ENCODE results near the gene FRAS1.
"Not testable (repeated sequence)": the region's sequence is repeated elsewhere in the genome, so short reads cannot be mapped to it uniquely, and the experiment has no call there.

Gene FRAS1

GRCh38 chr4:78267790-78268189 is 210.7 kb downstream of the FRAS1 start:
- DNase-seq (ENCODE audit: low read depth in 1 of 2, low spot score in 1 of 2), result no peak

GRCh38 chr4:78268597-78268996 is 211.5 kb downstream of the FRAS1 start:
- no peak for DNase-seq (ENCODE audit: low read depth in 1 of 2, low spot score in 1 of 2)

- DNase-seq (ENCODE audit: low read depth in 1 of 2, low spot score in 1 of 2), result not testable (repeated sequence)
These were observed 218.3 kb downstream of the FRAS1 start for GRCh38 chr4:78275450-78275849.

- no peak for DNase-seq (ENCODE audit: low read depth in 1 of 2, low spot score in 1 of 2)
These were observed 229.2 kb downstream of the FRAS1 start for GRCh38 chr4:78286281-78286680.

- no peak for DNase-seq (ENCODE audit: low read depth in 1 of 2, low spot score in 1 of 2)
These were observed 231.2 kb downstream of the FRAS1 start for GRCh38 chr4:78288327-78288726.

- no peak for DNase-seq (ENCODE audit: low read depth in 1 of 2, low spot score in 1 of 2)
These were observed 234.2 kb downstream of the FRAS1 start for GRCh38 chr4:78291277-78291676.

- DNase-seq (ENCODE audit: low read depth in 1 of 2, low spot score in 1 of 2), result no peak
These were observed 235.2 kb downstream of the FRAS1 start for GRCh38 chr4:78292341-78292740.

- DNase-seq (ENCODE audit: low read depth in 1 of 2, low spot score in 1 of 2), result no peak
These were observed 235.7 kb downstream of the FRAS1 start for GRCh38 chr4:78292856-78293255.

GRCh38 chr4:78293348-78293747 is 236.2 kb downstream of the FRAS1 start:
- DNase-seq (ENCODE audit: low read depth in 1 of 2, low spot score in 1 of 2), result no peak

GRCh38 chr4:78293821-78294301 is 236.7 kb downstream of the FRAS1 start:
- DNase-seq (ENCODE audit: low read depth in 1 of 2, low spot score in 1 of 2), result no peak

GRCh38 chr4:78296261-78296660 is 239.1 kb downstream of the FRAS1 start:
- no peak for DNase-seq (ENCODE audit: low read depth in 1 of 2, low spot score in 1 of 2)

- DNase-seq (ENCODE audit: low read depth in 1 of 2, low spot score in 1 of 2), result no peak
These were observed 240.1 kb downstream of the FRAS1 start for GRCh38 chr4:78297116-78297800.

GRCh38 chr4:78298618-78299017 is 241.5 kb downstream of the FRAS1 start:
- DNase-seq (ENCODE audit: low read depth in 1 of 2, low spot score in 1 of 2), result no peak

GRCh38 chr4:78299565-78299972 is 242.4 kb downstream of the FRAS1 start:
- DNase-seq (ENCODE audit: low read depth in 1 of 2, low spot score in 1 of 2), result no peak

- DNase-seq (ENCODE audit: low read depth in 1 of 2, low spot score in 1 of 2), result not testable (repeated sequence)
These were observed 250.1 kb downstream of the FRAS1 start for GRCh38 chr4:78307263-78307662.

- no peak for DNase-seq (ENCODE audit: low read depth in 1 of 2, low spot score in 1 of 2)
These were observed 251.4 kb downstream of the FRAS1 start for GRCh38 chr4:78308517-78308916.

GRCh38 chr4:78309352-78309751 is 252.2 kb downstream of the FRAS1 start:
- DNase-seq (ENCODE audit: low read depth in 1 of 2, low spot score in 1 of 2), result no peak

- DNase-seq (ENCODE audit: low read depth in 1 of 2, low spot score in 1 of 2), result no peak
These were observed 253.1 kb downstream of the FRAS1 start for GRCh38 chr4:78310007-78310739.

- no peak for DNase-seq (ENCODE audit: low read depth in 1 of 2, low spot score in 1 of 2)
These were observed 253.6 kb downstream of the FRAS1 start for GRCh38 chr4:78310740-78311115.

GRCh38 chr4:78311306-78311705 is 254.2 kb downstream of the FRAS1 start:
- DNase-seq (ENCODE audit: low read depth in 1 of 2, low spot score in 1 of 2), result no peak

GRCh38 chr4:78312989-78313753 is 256.0 kb downstream of the FRAS1 start:
- no peak for DNase-seq (ENCODE audit: low read depth in 1 of 2, low spot score in 1 of 2)

GRCh38 chr4:78313754-78314120 is 256.6 kb downstream of the FRAS1 start:
- DNase-seq (ENCODE audit: low read depth in 1 of 2, low spot score in 1 of 2), result no peak

Data from stimulated activated CD4-positive, alpha-beta T cell treated with anti-CD3 and anti-CD28 coated beads, Interleukin-15, amount 100 ng/mL, for 1 hour (primary cell).